Left lung (tissue), 10 donors: ENCODE data around the gene RPL5. TPM values are rescaled to one million over a fixed set of nuclear protein-coding genes. Genes with fewer than 3 reads are reported as not detected.

Source experiments
- ATAC-seq: fragments of 200-7000 bp; cut with Tn5 transposase; one replicate; pipeline ENCODE4 v1.9.1; 2020; ENCODE audit warnings: moderate library complexity
- DNase-seq, 4 donors: peaks; one replicate each; pipeline ENCODE4 v3.0.0-alpha.2; 2013 to 2020
- H3K27ac ChIP-seq, 2 donors: fragments of 200-600 bp; sonication (generic) in 1 of 2; one replicate each; pipeline versions ENCODE4 v1.5.0 to v1.8.0; 2020 to 2021
- H3K27me3 ChIP-seq, 2 donors: fragments of 200-600 bp; sonication (generic) in 1 of 2; one replicate each; pipeline versions ENCODE4 v1.5.0 to v1.8.0; 2020 to 2021
- H3K36me3 ChIP-seq, 2 donors: fragments of 200-600 bp; sonication (generic) in 1 of 2; one replicate each; pipeline versions ENCODE4 v1.5.0 to v1.8.0; 2020 to 2021
- H3K4me1 ChIP-seq, 2 donors: fragments of 200-600 bp; one replicate each; pipeline ENCODE4 v1.8.0; 2021
- H3K4me3 ChIP-seq, 2 donors: fragments of 200-600 bp; sonication (generic) in 1 of 2; one replicate each; pipeline versions ENCODE4 v1.5.0 to v1.8.0; 2020 to 2021; ENCODE audit warnings: mild to moderate bottlenecking in 1 of 2
- H3K9me3 ChIP-seq, 2 donors: fragments of 200-600 bp; sonication (generic) in 1 of 2; one replicate each; pipeline versions ENCODE4 v1.5.0 to v1.8.0; 2020 to 2021
- intact Hi-C, 2 donors: fragments of 100-400 bp; cut with DNase I; formaldehyde crosslinking; loops; one replicate each; pipeline versions ENCODE4 v1.11.2 to v1.14.2; 2022
- polyA plus RNA-seq, 6 donors: library from polyadenylated mRNA; unstranded; fragments of 120-200 nt; gene quantifications; one replicate each; pipeline ENCODE4 v1.2.1, GENCODE V29; 2013; ENCODE audit not compliant: insufficient read length in 6 of 6
- total RNA-seq, 2 donors: library from RNA; stranded (reverse); fragmentation: NEBNext Ultra II Directional; extraction: Animal tissue kit (Norgen Biotek cat#: 25700); gene quantifications; one replicate each; pipeline ENCODE4 v1.2.1, GENCODE V29; 2021
- TF ChIP-seq, protein P1 (sequence below), 2 donors: fragments of 200-600 bp; sonication (generic) in 1 of 2; IDR thresholded peaks; one replicate each; pipeline versions ENCODE4 v1.5.0 to v1.8.0; 2021; ENCODE audit warnings: antibody characterized with exemption in 2 of 2
- donor health status: DM: no; HTN: yes; CAD: no.
- donor health status: DM: no; HTN: no; CAD: no.

Gene RPL5
- total and polyA plus RNA-seq, 8 donors, result 695 to 3,250 (median 3,018) TPM

DNA sequence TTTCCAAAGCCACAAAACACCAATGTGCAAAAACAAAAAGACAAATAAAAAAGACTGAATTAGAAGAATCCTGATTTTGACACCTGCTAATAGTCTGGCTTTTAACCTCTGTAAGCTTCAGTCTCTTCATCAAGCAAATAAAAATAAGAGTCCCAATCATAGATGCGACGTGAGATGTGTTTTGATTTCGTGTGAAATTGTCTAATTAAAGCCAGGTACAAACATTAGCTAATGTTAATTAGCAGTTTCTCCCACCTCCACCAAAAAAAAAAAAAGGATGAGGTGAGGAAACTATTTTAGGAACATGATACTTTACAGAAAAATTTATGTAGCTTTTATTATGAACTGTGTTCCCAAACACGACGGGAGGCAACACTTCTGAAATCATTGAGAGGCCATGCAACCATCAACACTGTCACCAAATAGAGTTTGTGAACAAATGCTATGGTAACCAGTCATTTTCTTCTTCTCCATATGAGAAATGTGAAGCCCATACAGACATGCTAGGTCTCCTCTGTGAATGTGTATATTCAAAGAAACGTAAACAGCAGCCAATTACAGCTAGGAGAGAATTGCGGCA is 40.3 kb upstream of the RPL5 start:
- no peak overlapping the region for H3K27ac ChIP-seq
- no peaks in the 10 kb centered on the region for H3K9me3 ChIP-seq
- intact Hi-C loops, result no loop called here
- no peaks in the 10 kb centered on the region for H3K27me3 ChIP-seq
- H3K4me1 ChIP-seq, result peaks cover 0 to 3% of the 10 kb centered on the region in 2 donors
- no peaks in the 10 kb centered on the region for H3K36me3 ChIP-seq
- no peak for ATAC-seq
- DNase-seq, result no peak
- TF ChIP-seq, protein P1, sequence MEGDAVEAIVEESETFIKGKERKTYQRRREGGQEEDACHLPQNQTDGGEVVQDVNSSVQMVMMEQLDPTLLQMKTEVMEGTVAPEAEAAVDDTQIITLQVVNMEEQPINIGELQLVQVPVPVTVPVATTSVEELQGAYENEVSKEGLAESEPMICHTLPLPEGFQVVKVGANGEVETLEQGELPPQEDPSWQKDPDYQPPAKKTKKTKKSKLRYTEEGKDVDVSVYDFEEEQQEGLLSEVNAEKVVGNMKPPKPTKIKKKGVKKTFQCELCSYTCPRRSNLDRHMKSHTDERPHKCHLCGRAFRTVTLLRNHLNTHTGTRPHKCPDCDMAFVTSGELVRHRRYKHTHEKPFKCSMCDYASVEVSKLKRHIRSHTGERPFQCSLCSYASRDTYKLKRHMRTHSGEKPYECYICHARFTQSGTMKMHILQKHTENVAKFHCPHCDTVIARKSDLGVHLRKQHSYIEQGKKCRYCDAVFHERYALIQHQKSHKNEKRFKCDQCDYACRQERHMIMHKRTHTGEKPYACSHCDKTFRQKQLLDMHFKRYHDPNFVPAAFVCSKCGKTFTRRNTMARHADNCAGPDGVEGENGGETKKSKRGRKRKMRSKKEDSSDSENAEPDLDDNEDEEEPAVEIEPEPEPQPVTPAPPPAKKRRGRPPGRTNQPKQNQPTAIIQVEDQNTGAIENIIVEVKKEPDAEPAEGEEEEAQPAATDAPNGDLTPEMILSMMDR (IDR thresholded peaks at IDR 0.05), result no peak
- no peak overlapping the region for H3K4me3 ChIP-seq

DNA sequence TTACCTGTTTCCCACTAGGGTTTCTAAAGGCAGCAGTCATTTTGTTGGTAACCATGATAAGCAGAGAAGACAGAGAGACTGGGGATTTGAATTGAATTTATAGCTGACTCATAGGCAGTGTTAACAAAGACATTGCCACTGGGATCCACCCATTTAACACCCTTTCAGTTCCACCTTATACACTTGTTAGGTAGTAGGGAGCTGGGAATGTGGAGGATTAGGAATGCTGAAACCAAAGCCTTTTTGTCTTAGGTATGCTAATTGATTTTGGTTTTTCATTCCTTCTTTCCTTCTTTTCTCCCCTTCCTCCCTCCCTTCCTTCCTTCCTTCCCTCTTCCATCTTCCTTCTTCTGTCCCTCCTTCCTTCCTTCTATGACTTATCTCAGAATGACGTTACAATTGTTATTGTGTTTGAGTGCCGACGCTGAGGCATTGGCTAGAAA is 39.5 kb upstream of the RPL5 start:
- ATAC-seq, result peak; percentile 12
- TF ChIP-seq, protein P1 (IDR thresholded peaks at IDR 0.05), result no peak
- intact Hi-C loops, result no loop called here
- DNase-seq, result no peak
- Histone ChIP-seq H3K27me3 (no peaks in the 10 kb centered on the region), H3K4me1 (peaks cover 0 to 3% of the 10 kb centered on the region in 2 donors), H3K27ac (no peak overlapping the region), H3K4me3 (no peak overlapping the region), H3K9me3 (no peaks in the 10 kb centered on the region), H3K36me3 (no peaks in the 10 kb centered on the region)

DNA sequence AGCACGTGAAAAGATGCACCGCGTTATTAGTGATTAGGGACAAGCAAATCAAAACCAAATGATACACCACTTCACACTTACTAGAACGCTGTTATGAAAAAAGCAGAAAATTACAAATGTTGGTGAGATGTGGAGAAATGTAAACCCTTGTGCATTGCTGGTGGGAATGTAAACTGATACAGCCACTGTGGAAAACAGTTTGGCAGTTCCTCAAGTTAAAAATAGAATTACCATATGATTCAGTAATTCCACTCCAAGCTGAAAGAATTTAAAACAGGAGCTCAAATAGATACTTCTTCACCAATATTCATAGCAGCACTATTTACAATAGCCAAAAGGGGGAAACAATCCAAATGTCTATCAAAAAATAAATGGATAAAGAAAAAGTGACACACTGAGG is 36.7 kb upstream of the RPL5 start:
- H3K4me3 ChIP-seq, result no peak overlapping the region
- DNase-seq (no peak), ATAC-seq (no peak)
- no peaks in the 10 kb centered on the region for H3K9me3 ChIP-seq
- intact Hi-C loops, result no loop called here
- no peaks in the 10 kb centered on the region for H3K36me3 ChIP-seq
- TF ChIP-seq, protein P1 (IDR thresholded peaks at IDR 0.05), result no peak
- H3K27ac ChIP-seq, result no peak overlapping the region
- no peaks in the 10 kb centered on the region for H3K27me3 ChIP-seq
- H3K4me1 ChIP-seq, result peaks cover 0 to 3% of the 10 kb centered on the region in 2 donors

DNA sequence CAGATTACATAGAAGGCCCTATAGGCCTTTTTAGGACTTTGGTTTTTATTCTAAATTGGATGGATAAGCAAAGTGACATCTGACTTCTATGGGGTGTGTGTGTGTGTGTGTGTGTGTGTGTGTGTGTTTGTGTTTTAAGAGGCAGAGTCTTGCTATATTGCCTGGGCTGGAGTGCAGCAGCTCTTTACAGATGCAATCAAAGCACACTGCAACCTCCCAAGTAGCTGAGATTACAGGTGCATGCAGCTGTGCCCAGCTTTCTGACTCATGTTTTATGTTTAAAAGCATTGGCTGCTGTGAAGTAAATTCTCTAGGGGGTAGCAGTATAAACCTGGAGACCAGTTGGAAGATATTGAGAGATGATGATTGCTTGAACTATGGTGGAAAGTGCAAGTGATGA is 34.5 kb upstream of the RPL5 start:
- intact Hi-C loops, result no loop called here
- DNase-seq, result no peak
- Histone ChIP-seq H3K27me3 (no peaks in the 10 kb centered on the region), H3K4me1 (peaks cover 0 to 1% of the 10 kb centered on the region in 2 donors), H3K27ac (no peak overlapping the region), H3K36me3 (no peaks in the 10 kb centered on the region), H3K4me3 (no peak overlapping the region), H3K9me3 (no peaks in the 10 kb centered on the region)
- ATAC-seq, result no peak
- TF ChIP-seq, protein P1 (IDR thresholded peaks at IDR 0.05), result no peak

DNA sequence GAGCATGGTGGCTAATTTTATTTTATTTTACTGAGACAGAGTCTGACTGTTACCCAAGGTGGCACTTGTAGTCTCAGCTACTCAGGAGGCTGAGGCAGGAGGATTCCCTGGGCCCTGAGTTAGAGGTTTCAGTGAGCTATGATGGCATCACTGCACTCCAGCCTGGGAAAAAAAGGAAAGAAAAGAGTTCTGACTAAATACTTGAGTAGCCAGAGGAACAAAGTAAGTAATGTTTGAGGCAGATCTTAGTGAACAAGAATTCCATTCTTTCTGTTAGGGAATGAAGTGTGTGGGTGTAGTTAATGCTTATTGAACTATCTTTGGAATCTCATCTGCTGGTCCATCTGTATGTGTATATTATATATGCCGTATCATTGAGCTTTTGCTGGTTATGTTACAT is 33.9 kb upstream of the RPL5 start:
- intact Hi-C loops, result no loop called here
- DNase-seq, result no peak
- no peaks in the 10 kb centered on the region for H3K9me3 ChIP-seq
- TF ChIP-seq, protein P1 (IDR thresholded peaks at IDR 0.05), result no peak
- ATAC-seq, result peak; percentile 40
- no peaks in the 10 kb centered on the region for H3K4me1 ChIP-seq
- H3K4me3 ChIP-seq, result no peak overlapping the region
- H3K27me3 ChIP-seq, result no peaks in the 10 kb centered on the region
- no peak overlapping the region for H3K27ac ChIP-seq
- H3K36me3 ChIP-seq, result no peaks in the 10 kb centered on the region
